ENCODE data around the gene CENPVL1.
"Not testable (repeated sequence)": the region's sequence is repeated elsewhere in the genome, so short reads cannot be mapped to it uniquely, and the experiment has no call there.

The CENPVL1 gene

DNA sequence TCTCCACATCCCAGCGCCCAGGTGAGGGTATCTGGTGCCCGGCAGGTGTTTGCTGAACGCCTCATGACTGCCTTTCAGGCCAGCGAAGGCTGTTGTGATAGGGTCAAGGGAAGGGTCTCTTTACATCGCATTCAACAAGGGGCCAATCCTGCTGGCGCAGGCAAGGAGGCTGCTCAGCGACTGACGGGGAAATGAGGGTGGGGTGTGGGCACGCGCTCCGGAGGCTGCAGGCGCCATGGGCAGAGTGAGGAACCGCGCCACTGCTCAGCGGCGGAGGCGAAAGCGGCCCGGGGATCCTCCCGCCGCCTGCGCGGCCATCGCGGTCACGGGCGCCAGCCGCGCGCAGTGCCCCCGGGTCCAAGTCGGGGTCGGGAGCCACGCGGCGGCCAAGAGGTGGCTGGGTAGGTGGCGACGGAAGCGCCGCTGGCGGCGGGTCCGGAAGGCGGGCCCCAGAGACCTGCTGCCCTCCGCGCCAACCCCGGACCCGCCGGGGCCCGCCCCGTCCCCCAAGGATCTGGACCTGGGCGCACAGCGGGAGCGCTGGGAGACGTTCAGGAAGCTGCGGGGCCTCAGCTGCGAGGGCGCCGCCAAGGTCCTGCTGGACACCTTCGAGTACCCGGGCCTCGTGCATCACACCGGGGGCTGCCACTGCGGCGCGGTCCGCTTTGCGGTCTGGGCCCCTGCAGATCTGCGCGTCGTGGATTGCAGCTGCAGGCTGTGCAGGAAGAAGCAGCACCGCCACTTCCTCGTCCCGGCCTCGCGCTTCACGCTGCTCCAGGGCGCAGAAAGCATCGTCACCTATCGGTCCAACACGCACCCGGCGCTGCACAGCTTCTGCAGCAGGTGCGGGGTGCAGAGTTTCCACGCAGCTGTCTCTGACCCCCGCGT, at the start of gene CENPVL1:
TSS of gene CENPVL1 (plus strand) at position 236 of the 888 bp plus-strand sequence. CDS start at position 236, 0 bp downstream.
- DNase-seq (ENCODE audit: low read depth) = not testable (repeated sequence)

DNA sequence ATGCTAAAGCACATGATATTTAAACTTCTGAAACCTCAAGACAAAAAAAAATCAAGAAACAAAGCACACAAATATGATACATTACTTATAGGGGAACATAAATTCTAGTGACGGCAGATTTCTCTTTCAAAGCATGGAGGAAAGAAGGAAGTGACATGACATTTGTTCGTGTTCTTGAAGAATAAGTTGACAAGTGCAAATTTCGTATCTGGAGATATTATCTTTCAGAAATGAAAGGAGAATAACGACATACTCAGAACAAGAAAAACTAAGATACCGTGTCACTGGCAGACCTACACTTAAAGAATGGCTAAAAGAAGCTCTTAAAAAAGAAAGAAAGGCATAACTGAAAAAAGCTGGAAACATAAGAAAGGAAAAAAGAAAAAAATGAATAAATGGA, 44.3 kb upstream of the CENPVL1 start:
- DNase-seq (ENCODE audit: low read depth) = no peak

DNA sequence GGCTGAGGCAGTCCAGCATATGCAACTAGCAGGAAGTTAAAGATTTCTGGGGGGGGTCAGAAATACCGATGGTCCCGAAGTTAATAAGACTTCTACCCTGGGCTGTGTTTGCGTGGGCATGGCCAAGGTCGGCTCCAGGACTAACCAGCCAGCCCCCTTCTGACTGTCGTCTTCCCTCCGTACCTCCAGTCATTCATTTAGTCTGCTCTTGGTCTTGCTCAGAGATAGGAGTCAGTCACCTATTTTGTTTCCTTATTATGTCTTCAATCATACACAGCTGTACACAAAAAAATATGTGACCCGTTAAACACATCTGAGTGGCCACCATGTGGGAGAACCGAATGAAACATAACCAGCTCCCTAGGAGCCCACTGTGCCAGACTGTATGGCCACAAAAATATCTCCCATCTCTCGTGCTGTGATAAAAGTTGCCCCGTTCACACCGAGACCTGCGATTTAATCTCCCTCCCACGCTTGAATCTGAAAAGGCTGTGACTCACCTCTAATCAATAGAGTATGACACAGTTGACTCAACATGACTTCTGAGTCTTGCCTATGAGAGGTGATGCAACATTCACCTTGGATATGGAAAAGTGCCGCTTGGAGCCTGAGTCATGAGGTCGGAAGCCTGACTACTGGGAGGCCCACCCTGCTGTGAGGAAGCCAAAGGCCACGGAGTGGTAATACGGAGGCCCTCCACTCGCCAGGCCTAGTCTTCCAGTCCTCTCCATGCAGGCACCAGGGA, 30.5 kb upstream of the CENPVL1 start:
- DNase-seq (ENCODE audit: low read depth) = not testable (repeated sequence)

DNA sequence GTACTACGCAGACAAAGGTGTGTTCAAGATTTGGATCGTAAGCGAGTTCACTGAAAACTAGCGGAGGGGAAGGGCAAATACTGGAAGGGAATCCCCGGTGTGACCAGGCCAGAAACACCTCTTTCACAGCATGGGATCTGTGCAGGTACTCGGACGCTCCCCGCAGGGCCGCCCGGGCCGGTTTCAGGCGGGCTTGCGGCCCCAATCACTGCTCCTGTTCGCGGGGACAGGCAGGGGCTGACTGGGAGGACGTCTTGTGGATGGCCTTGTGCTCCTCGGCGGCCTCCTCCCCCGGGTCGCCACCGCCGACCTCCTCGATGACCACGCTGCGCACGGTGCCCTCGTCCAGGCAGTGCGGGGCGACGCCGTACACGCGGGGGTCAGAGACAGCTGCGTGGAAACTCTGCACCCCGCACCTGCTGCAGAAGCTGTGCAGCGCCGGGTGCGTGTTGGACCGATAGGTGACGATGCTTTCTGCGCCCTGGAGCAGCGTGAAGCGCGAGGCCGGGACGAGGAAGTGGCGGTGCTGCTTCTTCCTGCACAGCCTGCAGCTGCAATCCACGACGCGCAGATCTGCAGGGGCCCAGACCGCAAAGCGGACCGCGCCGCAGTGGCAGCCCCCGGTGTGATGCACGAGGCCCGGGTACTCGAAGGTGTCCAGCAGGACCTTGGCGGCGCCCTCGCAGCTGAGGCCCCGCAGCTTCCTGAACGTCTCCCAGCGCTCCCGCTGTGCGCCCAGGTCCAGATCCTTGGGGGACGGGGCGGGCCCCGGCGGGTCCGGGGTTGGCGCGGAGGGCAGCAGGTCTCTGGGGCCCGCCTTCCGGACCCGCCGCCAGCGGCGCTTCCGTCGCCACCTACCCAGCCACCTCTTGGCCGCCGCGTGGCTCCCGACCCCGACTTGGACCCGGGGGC, 28.2 kb upstream of the CENPVL1 start:
- not testable (repeated sequence) for DNase-seq (ENCODE audit: low read depth)

DNA sequence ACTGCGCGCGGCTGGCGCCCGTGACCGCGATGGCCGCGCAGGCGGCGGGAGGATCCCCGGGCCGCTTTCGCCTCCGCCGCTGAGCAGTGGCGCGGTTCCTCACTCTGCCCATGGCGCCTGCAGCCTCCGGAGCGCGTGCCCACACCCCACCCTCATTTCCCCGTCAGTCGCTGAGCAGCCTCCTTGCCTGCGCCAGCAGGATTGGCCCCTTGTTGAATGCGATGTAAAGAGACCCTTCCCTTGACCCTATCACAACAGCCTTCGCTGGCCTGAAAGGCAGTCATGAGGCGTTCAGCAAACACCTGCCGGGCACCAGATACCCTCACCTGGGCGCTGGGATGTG, 27.6 kb upstream of the CENPVL1 start, which contains the start of gene CENPVL2:
TSS of gene CENPVL2 (minus strand) at position 112 of the 343 bp plus-strand sequence. CDS start at position 112, 0 bp downstream.
- DNase-seq (ENCODE audit: low read depth) = not testable (repeated sequence)

DNA sequence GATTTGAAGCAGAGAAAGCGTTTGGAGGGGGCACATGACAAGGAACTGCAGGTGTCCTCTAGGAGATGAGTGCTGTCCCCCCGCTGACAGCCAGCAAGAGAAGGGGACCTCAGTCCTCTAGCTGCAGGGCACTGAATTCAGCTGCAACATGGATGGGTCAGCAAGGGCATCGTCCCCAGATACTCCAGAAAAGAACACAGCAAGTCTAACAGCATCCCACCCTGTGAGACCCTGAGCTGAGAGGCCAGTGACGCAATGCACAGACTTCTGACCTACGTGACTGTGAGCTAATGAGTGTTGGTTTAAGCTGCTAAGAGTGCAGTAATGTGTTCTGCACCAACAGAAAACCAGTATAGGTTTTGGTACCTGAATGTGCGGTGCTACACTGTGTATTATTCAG, 16.1 kb upstream of the CENPVL1 start:
- no peak for DNase-seq (ENCODE audit: low read depth)

DNA sequence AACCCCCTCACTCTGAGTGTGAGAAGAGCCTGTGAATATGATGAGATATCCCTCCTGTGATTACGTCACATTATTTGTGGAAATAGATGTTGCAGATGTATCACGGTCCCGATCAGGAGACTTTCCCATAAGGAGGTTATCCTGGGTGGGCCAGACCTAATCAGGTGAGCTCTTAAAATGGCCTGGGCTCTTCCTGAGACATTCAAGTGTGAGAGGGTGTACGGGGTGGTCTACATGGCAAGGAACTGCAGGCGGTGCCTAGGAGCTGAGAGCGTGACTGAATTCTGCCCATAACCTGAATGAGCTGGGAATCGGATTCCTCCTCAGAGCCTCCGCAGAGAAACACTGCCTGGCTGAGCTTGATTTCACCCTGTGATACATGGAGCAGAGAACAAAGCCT, 12.9 kb upstream of the CENPVL1 start:
- DNase-seq (ENCODE audit: low read depth) = no peak

DNA sequence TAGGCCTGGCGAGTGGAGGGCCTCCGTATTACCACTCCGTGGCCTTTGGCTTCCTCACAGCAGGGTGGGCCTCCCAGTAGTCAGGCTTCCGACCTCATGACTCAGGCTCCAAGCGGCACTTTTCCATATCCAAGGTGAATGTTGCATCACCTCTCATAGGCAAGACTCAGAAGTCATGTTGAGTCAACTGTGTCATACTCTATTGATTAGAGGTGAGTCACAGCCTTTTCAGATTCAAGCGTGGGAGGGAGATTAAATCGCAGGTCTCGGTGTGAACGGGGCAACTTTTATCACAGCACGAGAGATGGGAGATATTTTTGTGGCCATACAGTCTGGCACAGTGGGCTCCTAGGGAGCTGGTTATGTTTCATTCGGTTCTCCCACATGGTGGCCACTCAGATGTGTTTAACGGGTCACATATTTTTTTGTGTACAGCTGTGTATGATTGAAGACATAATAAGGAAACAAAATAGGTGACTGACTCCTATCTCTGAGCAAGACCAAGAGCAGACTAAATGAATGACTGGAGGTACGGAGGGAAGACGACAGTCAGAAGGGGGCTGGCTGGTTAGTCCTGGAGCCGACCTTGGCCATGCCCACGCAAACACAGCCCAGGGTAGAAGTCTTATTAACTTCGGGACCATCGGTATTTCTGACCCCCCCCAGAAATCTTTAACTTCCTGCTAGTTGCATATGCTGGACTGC, 2.8 kb downstream of the CENPVL1 start:
- DNase-seq (ENCODE audit: low read depth) = not testable (repeated sequence)

DNA sequence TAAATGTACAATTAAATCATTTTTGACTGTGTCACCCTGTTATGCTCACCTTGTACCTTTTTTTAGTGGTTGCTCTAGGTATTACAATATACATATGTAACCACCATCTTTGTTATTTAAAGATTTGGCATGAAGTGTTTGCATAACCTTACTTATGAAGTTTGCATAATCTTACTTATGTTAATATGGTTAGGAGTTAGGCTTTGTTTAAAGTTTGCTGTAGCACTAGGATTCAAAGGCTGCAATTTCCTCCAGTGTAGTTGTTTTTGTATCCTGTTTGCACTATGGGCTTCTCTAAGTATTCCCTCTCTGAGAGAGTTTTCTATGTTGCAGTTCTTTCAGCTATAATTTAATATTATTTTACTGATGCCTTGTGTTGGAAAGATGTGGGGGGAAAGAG, 17.9 kb downstream of the CENPVL1 start:
- DNase-seq (ENCODE audit: low read depth) = no peak

DNA sequence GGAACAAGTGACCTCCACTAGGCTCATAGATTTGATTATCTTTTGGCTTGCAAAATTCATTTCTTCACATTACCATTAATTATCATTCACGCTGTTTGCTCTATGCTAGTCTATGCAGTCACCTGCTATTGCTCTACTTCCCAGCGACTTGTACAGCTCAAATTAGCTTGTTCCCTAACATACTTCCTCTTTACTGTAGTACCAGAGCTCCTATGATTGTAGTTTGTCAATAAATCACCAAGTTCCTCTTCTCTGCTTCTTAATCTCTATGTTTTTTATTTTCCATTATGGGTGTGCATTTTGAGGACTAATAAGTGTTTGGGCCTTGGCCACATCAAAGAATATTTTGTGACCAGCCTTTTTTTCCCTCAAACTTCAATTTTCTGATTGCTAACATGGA, 26.8 kb downstream of the CENPVL1 start:
- no peak for DNase-seq (ENCODE audit: low read depth)

DNA sequence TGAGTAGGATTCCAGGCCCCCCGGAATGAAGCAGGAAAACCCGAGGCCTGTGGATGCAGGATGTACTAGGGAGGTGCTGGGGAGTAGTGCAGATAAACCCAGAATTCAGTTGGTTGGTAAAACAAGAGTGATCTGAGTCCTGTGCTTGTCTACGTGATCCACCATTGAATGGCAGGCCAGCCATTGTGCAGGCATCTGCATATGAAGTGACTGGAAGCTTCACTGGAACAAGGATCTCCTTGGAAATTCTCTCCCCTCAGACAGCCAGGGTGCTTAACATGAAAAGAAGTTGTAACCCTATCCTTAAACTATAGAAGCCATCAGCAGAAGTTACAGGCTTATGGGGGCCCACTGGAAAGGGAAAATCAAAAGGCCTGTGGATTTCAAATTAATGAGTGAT, 32.3 kb downstream of the CENPVL1 start:
- DNase-seq (ENCODE audit: low read depth) = no peak

DNA sequence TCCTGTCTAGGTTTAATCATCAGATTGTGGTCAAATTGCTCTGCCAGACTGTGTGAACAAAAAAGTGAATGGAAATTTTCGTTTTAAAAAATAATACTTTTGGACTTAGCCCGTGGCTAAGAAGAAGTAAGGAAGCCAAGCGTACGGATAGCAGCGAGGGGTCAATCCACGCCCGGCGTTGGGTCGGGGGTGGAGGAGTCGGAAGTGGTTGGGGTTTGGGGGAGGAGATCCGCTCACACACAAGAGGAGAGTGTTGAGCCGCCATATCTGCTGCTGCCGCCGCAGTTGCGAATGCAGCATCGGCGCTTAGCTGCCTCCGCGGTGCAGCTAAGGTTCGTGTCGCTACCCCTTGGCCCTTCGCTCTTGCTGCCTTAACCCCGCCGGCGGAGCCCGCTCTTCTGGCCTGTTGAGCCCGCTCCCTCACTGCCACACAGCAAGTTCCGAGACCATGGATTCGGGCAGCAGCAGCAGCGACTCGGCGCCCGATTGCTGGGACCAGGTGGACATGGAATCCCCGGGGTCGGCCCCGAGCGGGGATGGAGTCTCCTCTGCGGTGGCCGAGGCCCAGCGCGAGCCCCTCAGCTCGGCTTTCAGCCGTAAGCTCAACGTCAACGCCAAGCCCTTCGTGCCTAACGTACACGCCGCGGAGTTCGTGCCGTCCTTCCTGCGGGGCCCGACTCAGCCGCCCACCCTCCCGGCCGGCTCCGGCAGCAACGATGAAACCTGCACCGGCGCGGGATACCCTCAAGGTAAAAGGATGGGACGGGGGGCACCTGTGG, 33.1 kb downstream of the CENPVL1 start, which contains the start of gene GSPT2:
TSS of gene GSPT2 (plus strand) at position 264 of the 779 bp plus-strand sequence. CDS start at position 449, 185 bp downstream.
- DNase-seq (ENCODE audit: low read depth) = peak; percentile 19

DNA sequence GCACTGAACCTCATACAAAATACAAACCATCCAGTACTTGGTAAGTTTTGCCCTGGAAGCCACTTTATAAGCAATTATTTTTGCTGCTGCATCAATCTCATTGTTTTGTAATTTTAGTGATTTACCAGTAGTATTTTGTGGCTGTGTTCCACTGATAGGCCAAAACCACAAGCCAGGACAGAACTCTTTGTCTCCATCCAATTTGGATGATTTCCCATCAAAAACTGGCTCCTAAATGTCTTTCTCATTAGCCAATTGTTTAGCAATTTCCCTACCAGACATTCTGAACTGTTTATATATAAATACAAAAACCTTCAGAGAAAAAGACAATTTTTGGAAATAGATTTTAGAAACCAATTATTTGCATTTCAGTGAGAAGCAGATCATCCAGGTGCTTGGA, 37.4 kb downstream of the CENPVL1 start:
- DNase-seq (ENCODE audit: low read depth) = no peak

DNA sequence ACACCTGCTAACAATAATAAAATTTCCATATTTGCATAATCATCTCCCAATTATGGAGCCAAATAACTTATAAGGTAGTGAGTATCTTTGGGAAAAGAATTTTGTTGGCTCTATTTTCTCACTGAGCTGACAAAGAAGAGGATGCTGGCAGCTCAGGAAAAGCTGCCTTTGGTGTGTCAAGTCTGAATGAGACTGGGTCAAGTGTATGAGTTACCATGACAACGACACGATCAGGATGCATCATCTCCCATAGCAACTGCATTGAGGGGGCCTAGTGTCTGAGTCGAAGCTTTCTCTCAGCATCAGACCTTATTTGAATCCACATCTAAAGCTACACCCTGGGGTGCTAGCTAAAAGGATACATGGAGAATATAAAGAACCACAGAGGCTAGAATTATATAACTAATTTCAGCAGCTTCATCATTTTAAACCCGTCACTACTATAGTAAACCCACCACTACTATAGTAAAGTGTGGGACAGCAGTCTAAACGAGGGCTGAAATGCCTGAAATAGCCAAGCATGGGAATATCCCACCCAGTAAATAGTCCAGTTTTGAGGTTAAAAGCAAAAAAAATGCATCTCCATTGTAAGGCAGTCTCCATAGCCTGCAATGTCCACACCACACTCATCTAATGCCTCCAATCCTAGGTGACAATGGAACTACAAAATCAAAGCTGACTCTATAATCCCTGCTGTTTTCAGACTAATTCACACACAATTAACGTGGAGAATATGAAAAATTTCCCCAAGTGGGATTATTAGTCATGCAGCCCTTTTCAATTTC, 48.9 kb downstream of the CENPVL1 start:
- DNase-seq (ENCODE audit: low read depth) = no peak

DNA sequence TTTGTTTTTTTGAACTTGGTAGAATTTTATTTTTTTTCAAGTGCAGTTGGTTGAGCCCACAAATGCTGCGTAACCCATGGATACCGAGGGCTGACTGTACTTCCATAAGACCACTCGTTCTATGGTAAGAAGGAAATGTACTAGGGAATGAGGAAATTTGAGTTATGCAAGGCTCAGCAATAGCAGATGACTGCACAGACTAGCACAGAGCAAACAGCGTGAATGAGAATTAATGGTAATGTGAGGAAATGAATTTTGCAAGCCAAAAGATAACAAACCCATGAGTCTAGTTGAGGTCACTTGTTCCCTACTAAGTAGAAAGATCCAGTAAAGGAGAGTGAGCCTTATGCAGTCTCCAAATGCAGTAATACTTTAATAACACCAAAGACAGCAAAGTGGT, 50.3 kb downstream of the CENPVL1 start:
- DNase-seq (ENCODE audit: low read depth) = no peak
